H1 (cell line): ENCODE results near the gene C3orf52. TPM values are rescaled to one million over a fixed set of nuclear protein-coding genes. Genes with fewer than 3 reads are reported as not detected.

Experiments
- CREB1 ChIP-seq: IDR thresholded peaks from 2 replicates; pipeline ENCODE4 v1.6.1; 2012; ENCODE audit warnings: inconsistent platforms
- GTF2F1 ChIP-seq: IDR thresholded peaks from 2 replicates; pipeline ENCODE4 v1.6.1; 2012; ENCODE audit warnings: low read depth, low read length, improper control_type of control experiment, borderline replicate concordance
- RFX5 ChIP-seq: IDR thresholded peaks from 2 replicates; pipeline ENCODE4 v1.6.1; 2011; ENCODE audit warnings: low read depth, low read length, improper control_type of control experiment, borderline replicate concordance
- SP4 ChIP-seq: IDR thresholded peaks from 2 replicates; pipeline ENCODE4 v1.6.1; 2012; ENCODE audit warnings: low read length, inconsistent platforms
- TAF7 ChIP-seq: optimal IDR thresholded peaks from 2 replicates; pipeline ENCODE3; 2011; ENCODE audit warnings: low read depth, mild to moderate bottlenecking, inconsistent platforms, low read length, moderate library complexity, borderline replicate concordance
- polyA plus RNA-seq, 7 experiments: library from polyadenylated mRNA; depleted of rRNA in 3 of 7; stranded (reverse) in 5 of 7; unstranded in 2 of 7; fragments of >200 nt in 5 of 7; fragments of 200-250 nt in 2 of 7; gene quantifications; 1 replicate in 5 of 7; 2 replicates in 1 of 7; 4 replicates in 1 of 7; pipeline versions ENCODE4 v1.2.1 to v1.2.3, GENCODE V29; 2011 to 2013; ENCODE audit warnings: missing spikeins in 2 of 7, mixed read lengths in 2 of 7
- total RNA-seq: library from RNA; stranded (reverse); fragmentation: NEBNext Ultra II Directional; extraction: Animal tissue kit (Norgen Biotek cat#: 25700); gene quantifications from 2 replicates; pipeline ENCODE4 v1.2.1, GENCODE V29; 2021
- TF ChIP-seq, protein P1 (sequence below): fragments of 300-600 bp; sonication (generic); IDR thresholded peaks from 2 replicates; pipeline ENCODE4 v1.7.1; 2012; ENCODE audit warnings: low read length, moderate library complexity, mild to moderate bottlenecking, inconsistent platforms; ENCODE audit not compliant: insufficient replicate concordance
- TF ChIP-seq, protein P2 (sequence below): IDR thresholded peaks from 2 replicates; pipeline ENCODE4 v1.6.1; 2012; ENCODE audit warnings: low read length, inconsistent platforms
- TF ChIP-seq, protein P3 (sequence below): IDR thresholded peaks from 2 replicates; pipeline ENCODE4 v1.6.1; 2011; ENCODE audit warnings: low read length, improper control_type of control experiment

Gene C3orf52
- total and polyA plus RNA-seq, 2 of the 8 experiments (the other 6 are each of a cell fraction or from before 2014, with no cell fraction given) = 9.7 to 13.1 TPM

DNA sequence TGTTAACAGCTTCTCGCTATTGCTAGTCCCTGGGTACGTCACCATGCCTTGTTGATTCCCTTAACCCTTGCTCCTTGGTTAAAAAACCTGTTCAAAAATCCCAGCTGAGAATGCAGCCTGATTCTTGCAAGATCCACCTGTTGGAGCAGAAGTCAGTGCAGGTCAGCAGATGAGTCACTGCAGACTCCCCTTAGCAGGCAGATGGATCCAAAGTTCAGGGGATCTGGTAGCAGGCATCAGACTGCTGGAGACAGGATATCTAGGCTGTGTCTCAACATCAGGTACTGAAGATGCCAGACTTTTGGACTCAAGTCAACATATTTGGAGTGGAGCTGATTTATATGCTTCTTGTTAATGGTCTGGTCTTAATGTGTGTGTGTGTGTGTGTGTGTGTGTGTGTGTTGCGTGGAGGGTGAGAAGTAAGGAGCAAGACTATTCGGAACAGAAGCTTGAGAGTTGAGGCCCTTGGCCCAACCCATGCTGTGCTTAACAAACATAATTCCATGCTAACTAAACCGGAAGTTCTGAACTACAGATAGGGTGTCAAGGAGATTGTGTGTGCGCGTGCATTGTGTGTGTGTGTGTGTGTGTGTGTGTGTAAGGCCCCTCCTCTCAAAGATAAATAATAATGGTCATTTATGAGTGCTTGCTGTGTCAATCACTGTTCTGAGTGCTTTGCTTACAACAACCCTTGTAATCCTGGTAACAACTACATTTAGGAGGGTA is 1.0 kb upstream of the C3orf52 start (continued):
- TF ChIP-seq GTF2F1 = no peak
- TF ChIP-seq RFX5 = no peak
- no peak for TF ChIP-seq CREB1
- TF ChIP-seq, protein P1, sequence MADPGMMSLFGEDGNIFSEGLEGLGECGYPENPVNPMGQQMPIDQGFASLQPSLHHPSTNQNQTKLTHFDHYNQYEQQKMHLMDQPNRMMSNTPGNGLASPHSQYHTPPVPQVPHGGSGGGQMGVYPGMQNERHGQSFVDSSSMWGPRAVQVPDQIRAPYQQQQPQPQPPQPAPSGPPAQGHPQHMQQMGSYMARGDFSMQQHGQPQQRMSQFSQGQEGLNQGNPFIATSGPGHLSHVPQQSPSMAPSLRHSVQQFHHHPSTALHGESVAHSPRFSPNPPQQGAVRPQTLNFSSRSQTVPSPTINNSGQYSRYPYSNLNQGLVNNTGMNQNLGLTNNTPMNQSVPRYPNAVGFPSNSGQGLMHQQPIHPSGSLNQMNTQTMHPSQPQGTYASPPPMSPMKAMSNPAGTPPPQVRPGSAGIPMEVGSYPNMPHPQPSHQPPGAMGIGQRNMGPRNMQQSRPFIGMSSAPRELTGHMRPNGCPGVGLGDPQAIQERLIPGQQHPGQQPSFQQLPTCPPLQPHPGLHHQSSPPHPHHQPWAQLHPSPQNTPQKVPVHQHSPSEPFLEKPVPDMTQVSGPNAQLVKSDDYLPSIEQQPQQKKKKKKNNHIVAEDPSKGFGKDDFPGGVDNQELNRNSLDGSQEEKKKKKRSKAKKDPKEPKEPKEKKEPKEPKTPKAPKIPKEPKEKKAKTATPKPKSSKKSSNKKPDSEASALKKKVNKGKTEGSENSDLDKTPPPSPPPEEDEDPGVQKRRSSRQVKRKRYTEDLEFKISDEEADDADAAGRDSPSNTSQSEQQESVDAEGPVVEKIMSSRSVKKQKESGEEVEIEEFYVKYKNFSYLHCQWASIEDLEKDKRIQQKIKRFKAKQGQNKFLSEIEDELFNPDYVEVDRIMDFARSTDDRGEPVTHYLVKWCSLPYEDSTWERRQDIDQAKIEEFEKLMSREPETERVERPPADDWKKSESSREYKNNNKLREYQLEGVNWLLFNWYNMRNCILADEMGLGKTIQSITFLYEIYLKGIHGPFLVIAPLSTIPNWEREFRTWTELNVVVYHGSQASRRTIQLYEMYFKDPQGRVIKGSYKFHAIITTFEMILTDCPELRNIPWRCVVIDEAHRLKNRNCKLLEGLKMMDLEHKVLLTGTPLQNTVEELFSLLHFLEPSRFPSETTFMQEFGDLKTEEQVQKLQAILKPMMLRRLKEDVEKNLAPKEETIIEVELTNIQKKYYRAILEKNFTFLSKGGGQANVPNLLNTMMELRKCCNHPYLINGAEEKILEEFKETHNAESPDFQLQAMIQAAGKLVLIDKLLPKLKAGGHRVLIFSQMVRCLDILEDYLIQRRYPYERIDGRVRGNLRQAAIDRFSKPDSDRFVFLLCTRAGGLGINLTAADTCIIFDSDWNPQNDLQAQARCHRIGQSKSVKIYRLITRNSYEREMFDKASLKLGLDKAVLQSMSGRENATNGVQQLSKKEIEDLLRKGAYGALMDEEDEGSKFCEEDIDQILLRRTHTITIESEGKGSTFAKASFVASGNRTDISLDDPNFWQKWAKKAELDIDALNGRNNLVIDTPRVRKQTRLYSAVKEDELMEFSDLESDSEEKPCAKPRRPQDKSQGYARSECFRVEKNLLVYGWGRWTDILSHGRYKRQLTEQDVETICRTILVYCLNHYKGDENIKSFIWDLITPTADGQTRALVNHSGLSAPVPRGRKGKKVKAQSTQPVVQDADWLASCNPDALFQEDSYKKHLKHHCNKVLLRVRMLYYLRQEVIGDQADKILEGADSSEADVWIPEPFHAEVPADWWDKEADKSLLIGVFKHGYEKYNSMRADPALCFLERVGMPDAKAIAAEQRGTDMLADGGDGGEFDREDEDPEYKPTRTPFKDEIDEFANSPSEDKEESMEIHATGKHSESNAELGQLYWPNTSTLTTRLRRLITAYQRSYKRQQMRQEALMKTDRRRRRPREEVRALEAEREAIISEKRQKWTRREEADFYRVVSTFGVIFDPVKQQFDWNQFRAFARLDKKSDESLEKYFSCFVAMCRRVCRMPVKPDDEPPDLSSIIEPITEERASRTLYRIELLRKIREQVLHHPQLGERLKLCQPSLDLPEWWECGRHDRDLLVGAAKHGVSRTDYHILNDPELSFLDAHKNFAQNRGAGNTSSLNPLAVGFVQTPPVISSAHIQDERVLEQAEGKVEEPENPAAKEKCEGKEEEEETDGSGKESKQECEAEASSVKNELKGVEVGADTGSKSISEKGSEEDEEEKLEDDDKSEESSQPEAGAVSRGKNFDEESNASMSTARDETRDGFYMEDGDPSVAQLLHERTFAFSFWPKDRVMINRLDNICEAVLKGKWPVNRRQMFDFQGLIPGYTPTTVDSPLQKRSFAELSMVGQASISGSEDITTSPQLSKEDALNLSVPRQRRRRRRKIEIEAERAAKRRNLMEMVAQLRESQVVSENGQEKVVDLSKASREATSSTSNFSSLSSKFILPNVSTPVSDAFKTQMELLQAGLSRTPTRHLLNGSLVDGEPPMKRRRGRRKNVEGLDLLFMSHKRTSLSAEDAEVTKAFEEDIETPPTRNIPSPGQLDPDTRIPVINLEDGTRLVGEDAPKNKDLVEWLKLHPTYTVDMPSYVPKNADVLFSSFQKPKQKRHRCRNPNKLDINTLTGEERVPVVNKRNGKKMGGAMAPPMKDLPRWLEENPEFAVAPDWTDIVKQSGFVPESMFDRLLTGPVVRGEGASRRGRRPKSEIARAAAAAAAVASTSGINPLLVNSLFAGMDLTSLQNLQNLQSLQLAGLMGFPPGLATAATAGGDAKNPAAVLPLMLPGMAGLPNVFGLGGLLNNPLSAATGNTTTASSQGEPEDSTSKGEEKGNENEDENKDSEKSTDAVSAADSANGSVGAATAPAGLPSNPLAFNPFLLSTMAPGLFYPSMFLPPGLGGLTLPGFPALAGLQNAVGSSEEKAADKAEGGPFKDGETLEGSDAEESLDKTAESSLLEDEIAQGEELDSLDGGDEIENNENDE = no peak
- no peak for TF ChIP-seq SP4
- TF ChIP-seq, protein P2, sequence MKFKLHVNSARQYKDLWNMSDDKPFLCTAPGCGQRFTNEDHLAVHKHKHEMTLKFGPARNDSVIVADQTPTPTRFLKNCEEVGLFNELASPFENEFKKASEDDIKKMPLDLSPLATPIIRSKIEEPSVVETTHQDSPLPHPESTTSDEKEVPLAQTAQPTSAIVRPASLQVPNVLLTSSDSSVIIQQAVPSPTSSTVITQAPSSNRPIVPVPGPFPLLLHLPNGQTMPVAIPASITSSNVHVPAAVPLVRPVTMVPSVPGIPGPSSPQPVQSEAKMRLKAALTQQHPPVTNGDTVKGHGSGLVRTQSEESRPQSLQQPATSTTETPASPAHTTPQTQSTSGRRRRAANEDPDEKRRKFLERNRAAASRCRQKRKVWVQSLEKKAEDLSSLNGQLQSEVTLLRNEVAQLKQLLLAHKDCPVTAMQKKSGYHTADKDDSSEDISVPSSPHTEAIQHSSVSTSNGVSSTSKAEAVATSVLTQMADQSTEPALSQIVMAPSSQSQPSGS = no peak
- TF ChIP-seq, protein P3, sequence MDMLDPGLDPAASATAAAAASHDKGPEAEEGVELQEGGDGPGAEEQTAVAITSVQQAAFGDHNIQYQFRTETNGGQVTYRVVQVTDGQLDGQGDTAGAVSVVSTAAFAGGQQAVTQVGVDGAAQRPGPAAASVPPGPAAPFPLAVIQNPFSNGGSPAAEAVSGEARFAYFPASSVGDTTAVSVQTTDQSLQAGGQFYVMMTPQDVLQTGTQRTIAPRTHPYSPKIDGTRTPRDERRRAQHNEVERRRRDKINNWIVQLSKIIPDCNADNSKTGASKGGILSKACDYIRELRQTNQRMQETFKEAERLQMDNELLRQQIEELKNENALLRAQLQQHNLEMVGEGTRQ = no peak
- no peak for TF ChIP-seq TAF7
